Peyer's patch (tissue), 4 donors: ENCODE measurements around the gene SAMD13. TPM values are rescaled to one million over a fixed set of nuclear protein-coding genes. Genes with fewer than 3 reads are reported as not detected.

Experiments
- DNase-seq, 3 donors: peaks; one replicate each; pipeline ENCODE4 v3.0.0-alpha.2; 2017 to 2019
- H3K27ac ChIP-seq, 4 donors: fragments of 200-600 bp; sonication (generic); one replicate each; pipeline ENCODE4 v1.5.1; 2016 to 2019
- H3K27me3 ChIP-seq, 2 donors: fragments of 200-600 bp; sonication (generic); one replicate each; pipeline ENCODE4 v1.5.1; 2019
- H3K36me3 ChIP-seq, 3 donors: fragments of 200-600 bp; sonication (generic); one replicate each; pipeline ENCODE4 v1.5.1; 2016 to 2019
- H3K4me1 ChIP-seq, 4 donors: fragments of 200-600 bp; sonication (generic); one replicate each; pipeline ENCODE4 v1.5.1; 2016 to 2019
- H3K4me3 ChIP-seq, 4 donors: fragments of 200-600 bp; sonication (generic); 1 replicate in 3 of 4; 2 replicates in 1 of 4; pipeline ENCODE4 v1.5.1; 2016 to 2019; ENCODE audit warnings: mild to moderate bottlenecking in 1 of 4
- H3K9me3 ChIP-seq, 4 donors: fragments of 200-600 bp; sonication (generic); one replicate each; pipeline ENCODE4 v1.5.1; 2016 to 2019; ENCODE audit warnings: mild to moderate bottlenecking in 1 of 4
- POLR2A ChIP-seq, 2 donors: fragments of 450-650 bp; IDR thresholded peaks; one replicate each; pipeline ENCODE4 v1.5.1; 2017; ENCODE audit warnings: antibody characterized with exemption in 2 of 2, mild to moderate bottlenecking in 2 of 2, moderate library complexity in 2 of 2
- total RNA-seq, 4 donors: library from RNA; depleted of rRNA; stranded (reverse); fragments of >200 nt; gene quantifications; one replicate each; pipeline ENCODE4 v1.1.0, GENCODE V29; 2016
- TF ChIP-seq, protein P1 (sequence below), 6 experiments: fragments of 450-650 bp in 4 of 6; fragments of 200-600 bp in 2 of 6; sonication (generic) in 1 of 6; IDR thresholded peaks; one replicate each; pipeline ENCODE4 v1.5.1; 2017 to 2019; ENCODE audit warnings: antibody characterized with exemption in 6 of 6, mild to moderate bottlenecking in 3 of 6, moderate library complexity in 1 of 6

Gene SAMD13
- total RNA-seq, 4 donors from 2014 or later = 1.1 to 3.5 (median 2.3) TPM

DNA sequence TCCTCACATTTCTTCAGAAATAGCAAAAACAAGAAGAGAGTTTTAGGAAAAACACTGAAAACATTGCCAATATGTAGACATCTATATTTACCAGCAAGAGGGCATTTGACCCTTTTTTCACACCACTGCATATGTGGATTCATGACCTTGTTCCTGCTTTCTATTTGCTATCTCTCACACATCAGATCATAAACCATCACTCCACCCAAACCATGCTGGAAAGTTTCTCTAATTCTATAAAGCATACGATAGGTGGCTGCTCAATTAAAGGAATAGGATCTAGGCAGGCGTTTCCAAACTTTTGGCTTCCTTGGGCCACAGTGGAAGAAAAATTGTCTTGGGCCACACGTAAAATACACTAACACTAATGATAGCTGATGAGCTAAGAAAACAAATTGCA is 35.6 kb upstream of the SAMD13 start:
- Histone ChIP-seq H3K36me3 (no peaks in the 10 kb centered on the region), H3K4me1 (peaks cover 0 to 15% (median 2%) of the 10 kb centered on the region in 4 donors), H3K4me3 (no peak overlapping the region), H3K27me3 (no peaks in the 10 kb centered on the region), H3K27ac (peak overlapping the region in 2 of 4 donors; percentile 23 to 72), H3K9me3 (no peaks in the 10 kb centered on the region)
- TF ChIP-seq POLR2A (IDR thresholded peaks at IDR 0.05) = no peak
- TF ChIP-seq, protein P1, sequence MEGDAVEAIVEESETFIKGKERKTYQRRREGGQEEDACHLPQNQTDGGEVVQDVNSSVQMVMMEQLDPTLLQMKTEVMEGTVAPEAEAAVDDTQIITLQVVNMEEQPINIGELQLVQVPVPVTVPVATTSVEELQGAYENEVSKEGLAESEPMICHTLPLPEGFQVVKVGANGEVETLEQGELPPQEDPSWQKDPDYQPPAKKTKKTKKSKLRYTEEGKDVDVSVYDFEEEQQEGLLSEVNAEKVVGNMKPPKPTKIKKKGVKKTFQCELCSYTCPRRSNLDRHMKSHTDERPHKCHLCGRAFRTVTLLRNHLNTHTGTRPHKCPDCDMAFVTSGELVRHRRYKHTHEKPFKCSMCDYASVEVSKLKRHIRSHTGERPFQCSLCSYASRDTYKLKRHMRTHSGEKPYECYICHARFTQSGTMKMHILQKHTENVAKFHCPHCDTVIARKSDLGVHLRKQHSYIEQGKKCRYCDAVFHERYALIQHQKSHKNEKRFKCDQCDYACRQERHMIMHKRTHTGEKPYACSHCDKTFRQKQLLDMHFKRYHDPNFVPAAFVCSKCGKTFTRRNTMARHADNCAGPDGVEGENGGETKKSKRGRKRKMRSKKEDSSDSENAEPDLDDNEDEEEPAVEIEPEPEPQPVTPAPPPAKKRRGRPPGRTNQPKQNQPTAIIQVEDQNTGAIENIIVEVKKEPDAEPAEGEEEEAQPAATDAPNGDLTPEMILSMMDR (IDR thresholded peaks at IDR 0.05) = no peak
- no peak for DNase-seq

GRCh38 chr1:84266748-84267147 is 34.8 kb upstream of the SAMD13 start:
- no peak for DNase-seq
- H3K27me3 ChIP-seq = no peaks in the 10 kb centered on the region
- no peaks in the 10 kb centered on the region for H3K9me3 ChIP-seq
- H3K27ac ChIP-seq = peak overlapping the region in 2 of 4 donors; percentile 39 to 72
- peaks cover 0 to 21% (median 2%) of the 10 kb centered on the region in 4 donors for H3K4me1 ChIP-seq
- no peaks in the 10 kb centered on the region for H3K36me3 ChIP-seq
- H3K4me3 ChIP-seq = no peak overlapping the region
- TF ChIP-seq POLR2A (IDR thresholded peaks at IDR 0.05) = no peak
- TF ChIP-seq, protein P1 (IDR thresholded peaks at IDR 0.05) = no peak

DNA sequence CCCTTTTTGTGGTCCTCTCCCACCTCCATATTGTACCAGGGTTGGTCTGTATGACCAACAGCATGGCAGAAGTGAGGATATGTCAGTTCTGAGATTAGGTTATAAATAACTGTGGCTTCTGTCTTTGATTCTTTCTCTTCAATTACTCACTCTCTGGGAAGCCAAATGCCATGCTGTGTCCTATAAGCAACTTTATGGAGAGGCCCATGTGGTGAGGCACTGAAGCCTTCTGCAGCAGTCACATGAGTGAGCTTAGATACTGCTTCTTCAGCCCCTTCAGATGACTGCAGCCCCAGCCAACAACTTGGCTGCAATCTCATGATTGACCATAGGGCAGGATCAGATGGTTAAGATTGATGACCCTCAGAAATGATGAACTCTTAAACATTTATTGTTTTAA is 34.0 kb upstream of the SAMD13 start:
- no peaks in the 10 kb centered on the region for H3K27me3 ChIP-seq
- DNase-seq = no peak
- no peak overlapping the region for H3K4me3 ChIP-seq
- peak overlapping the region in 2 of 4 donors; percentile 39 to 72 for H3K27ac ChIP-seq
- peaks cover 0 to 26% (median 2%) of the 10 kb centered on the region in 4 donors for H3K4me1 ChIP-seq
- TF ChIP-seq POLR2A (IDR thresholded peaks at IDR 0.05) = no peak
- TF ChIP-seq, protein P1 (IDR thresholded peaks at IDR 0.05) = peak in 2 of 6 experiments; percentile 4 to 11
- H3K9me3 ChIP-seq = no peaks in the 10 kb centered on the region
- H3K36me3 ChIP-seq = no peaks in the 10 kb centered on the region

DNA sequence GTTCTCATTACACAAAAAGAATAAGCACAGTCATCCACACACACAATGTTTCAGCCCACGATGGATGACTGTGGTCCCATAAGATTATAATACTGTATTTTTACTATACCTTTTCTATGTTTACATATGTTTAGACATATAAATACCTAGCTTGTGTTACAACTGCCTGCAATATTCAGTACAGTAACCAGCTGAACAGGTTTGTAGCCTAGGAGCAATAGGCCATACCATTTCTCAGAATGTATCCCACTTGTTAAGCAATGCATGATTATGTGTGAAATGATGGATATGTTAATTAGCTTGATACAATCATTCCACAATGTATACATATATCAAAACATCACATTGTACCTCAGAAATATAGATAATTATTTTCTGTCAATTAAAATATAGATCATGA is 33.2 kb upstream of the SAMD13 start:
- TF ChIP-seq POLR2A (IDR thresholded peaks at IDR 0.05) = no peak
- TF ChIP-seq, protein P1 (IDR thresholded peaks at IDR 0.05) = no peak
- Histone ChIP-seq H3K27ac (no peak overlapping the region), H3K4me3 (no peak overlapping the region), H3K4me1 (peaks cover 0 to 26% (median 2%) of the 10 kb centered on the region in 4 donors), H3K9me3 (no peaks in the 10 kb centered on the region), H3K36me3 (no peaks in the 10 kb centered on the region), H3K27me3 (no peaks in the 10 kb centered on the region)
- DNase-seq = no peak

- no peak overlapping the region for H3K4me3 ChIP-seq
- H3K9me3 ChIP-seq = no peaks in the 10 kb centered on the region
- no peaks in the 10 kb centered on the region for H3K27me3 ChIP-seq
- no peak for TF ChIP-seq POLR2A (IDR thresholded peaks at IDR 0.05)
- TF ChIP-seq, protein P1 (IDR thresholded peaks at IDR 0.05) = no peak
- DNase-seq = no peak
- peaks cover 0 to 26% (median 2%) of the 10 kb centered on the region in 4 donors for H3K4me1 ChIP-seq
- no peaks in the 10 kb centered on the region for H3K36me3 ChIP-seq
- peak overlapping the region in 3 of 4 donors; percentile 63 to 78 (median 72) for H3K27ac ChIP-seq
Measured at GRCh38 chr1:84269306-84269705, 32.2 kb upstream of the SAMD13 start.
